Measurements from ENCODE around the gene DCAF4.
"Not testable (repeated sequence)": the region's sequence is repeated elsewhere in the genome, so short reads cannot be mapped to it uniquely, and the experiment has no call there.

The DCAF4 gene

DNA sequence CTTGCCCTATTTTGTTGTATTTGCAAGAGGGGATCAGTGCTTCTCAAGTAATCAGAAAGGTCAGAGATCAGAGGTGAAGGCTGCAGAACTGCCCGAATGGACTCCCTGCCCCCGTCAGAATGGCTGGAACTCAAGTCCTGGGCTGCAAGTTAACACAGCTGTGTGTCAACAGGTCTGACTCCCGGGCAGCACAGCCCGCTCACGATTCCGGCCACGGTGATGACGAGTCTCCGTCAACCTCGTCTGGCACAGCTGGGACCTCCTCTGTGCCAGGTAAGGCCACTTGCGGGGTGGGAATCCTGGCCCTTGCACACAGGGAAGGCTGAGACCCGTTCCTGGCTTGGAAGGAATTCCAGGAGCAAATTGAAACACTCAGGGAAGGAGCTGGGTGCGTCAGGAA lies 13.4 kb downstream of the DCAF4 start:
- DNase-seq, result no peak

DNA sequence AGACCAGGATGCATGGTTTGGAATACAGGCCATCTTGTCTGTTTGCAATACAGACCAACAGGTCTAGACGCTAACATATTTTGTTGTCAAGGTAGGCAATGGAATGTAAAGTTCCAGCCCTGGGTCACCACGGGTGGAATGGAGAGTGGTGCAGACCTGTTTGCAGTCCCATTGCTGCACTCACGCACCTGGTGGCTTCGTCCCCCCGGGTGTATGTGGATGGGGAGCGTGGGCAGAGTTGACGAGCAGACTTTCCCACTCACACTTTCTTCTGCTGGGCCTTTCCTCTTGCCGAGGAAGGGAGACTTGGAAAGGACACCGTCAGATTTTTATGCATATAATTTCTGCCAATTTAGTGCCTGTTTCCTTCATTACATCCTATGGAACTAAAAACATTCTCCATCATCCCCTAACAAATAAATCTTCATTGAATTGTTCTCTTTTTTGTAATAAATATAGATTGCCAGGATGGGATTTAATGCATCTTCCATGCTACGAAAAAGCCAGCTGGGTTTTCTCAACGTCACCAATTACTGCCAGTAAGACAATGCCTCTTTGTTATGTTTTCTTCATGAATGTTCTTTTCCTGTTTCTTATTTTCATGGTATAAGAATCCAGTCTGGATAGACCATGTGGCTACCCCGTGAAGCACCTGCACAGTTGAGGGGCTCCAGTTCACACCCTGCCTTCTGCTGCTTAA lies 15.2 kb downstream of the DCAF4 start:
- no peak for DNase-seq

- DNase-seq, result no peak
Measured at GRCh38 chr14:72942934-72943333, 16.7 kb downstream of the DCAF4 start.

DNA sequence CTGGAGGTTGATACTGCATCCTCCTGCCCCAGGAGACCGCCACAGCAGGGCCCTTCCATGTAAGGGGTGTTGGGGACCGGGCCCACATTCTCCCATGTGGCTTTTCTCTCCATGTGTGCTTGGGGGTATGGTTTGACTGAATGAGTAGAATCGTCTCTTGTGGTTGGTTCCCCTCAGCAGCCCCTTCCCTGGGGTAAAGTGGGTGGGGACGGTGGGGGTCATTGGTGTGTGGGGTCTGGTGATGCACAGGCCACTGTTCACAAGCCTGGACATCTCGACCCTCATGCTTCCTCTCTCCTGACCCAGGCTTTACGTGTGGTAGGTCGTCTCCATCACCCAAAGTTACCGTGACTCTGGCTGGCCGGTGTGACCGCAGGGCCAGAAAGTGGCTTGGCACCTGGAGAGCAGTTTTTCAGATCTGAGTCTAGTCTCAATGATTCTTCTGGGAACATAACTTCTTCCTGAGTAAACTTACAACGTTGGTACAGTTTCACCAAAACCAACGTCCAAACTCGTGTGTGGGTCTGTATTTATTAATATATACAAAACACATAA lies 17.7 kb downstream of the DCAF4 start:
- no peak for DNase-seq

- no peak for DNase-seq
Measured at GRCh38 chr14:72945356-72946027, 19.2 kb downstream of the DCAF4 start.

GRCh38 chr14:72946491-72946890 lies 20.2 kb downstream of the DCAF4 start:
- no peak for DNase-seq

- DNase-seq, result no peak
Measured at GRCh38 chr14:72947366-72948160, 21.3 kb downstream of the DCAF4 start.

DNA sequence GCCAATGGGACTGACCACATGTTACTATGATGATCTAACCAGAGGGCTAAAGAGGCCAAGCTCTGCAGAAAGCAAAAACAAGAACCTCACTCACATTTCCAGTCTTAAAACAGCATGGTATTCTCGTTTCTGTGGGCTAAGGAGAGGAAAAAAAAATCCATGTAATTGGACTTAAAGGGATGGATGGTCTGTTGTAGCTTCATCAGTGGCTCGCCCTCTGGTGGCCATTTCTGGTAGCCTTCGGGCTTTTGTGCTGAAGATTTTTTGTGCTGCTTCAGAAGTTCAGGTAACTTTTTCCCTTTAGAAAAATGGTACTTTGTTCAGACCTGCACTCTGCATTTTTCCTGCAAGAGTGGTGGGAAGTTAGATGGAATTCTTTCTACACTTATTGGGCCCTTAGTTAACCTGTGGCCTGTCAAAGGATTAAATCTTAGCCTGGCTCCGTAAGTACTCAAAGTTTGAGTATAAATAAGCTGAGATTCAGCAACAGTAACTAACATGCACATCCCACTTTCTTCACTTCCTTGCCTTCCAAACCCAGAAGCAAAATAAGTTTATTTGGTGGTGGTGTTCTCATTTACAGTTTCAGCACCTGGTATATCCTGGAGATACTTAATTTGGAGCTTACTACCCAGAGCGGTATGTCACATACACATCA lies 22.3 kb downstream of the DCAF4 start:
- peak; percentile 7 to 13 for DNase-seq

DNA sequence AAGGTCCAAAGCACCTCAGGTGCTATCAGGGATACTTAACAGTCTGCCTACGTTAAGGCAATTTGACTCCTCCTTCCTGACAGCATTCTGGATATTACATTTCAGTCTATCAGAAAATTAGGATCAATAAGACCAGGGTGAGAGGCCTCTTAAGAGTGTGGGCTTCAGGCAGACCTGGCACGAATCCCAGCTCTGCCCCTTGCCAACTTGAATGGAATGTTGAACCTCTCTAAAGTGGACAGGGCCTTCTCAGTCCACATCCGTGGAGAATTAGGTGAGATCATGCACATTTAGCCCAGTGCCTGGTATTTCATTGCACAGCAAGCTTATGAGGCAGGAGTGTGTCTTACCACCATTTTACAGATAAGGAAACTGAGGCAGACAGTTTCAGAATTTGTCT lies 25.9 kb downstream of the DCAF4 start:
- DNase-seq, result no peak

- not testable (repeated sequence) for DNase-seq
Measured at GRCh38 chr14:72956741-72957140, 30.5 kb downstream of the DCAF4 start.

- DNase-seq, result no peak
Measured at GRCh38 chr14:72957213-72957612, 30.9 kb downstream of the DCAF4 start.

GRCh38 chr14:72958548-72958947 lies 32.3 kb downstream of the DCAF4 start:
- DNase-seq, result no peak

DNA sequence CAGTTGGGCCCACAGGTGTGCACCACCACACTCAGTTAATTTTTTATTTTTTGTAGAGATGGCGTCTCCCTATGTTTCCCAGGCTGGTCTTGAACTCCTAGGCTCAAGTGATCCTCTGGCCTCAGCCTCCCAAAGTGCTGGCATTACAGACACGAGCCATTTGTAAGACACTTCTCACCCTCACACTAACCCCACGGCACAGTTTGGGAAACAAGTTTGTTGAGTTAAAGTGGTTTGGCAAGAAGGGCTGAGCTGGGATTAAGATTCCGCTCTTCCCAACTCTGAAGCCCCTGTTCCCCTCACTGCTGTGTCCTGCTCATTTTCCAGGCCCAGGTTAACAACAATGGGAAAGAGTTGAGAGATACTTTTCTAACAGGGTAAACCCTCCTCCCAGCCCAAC lies 34.8 kb downstream of the DCAF4 start:
- not testable (repeated sequence) for DNase-seq

GRCh38 chr14:72961579-72962335 lies 35.5 kb downstream of the DCAF4 start:
- no peak for DNase-seq

- not testable (repeated sequence) for DNase-seq
Measured at GRCh38 chr14:72962336-72962754, 36.1 kb downstream of the DCAF4 start.

DNA sequence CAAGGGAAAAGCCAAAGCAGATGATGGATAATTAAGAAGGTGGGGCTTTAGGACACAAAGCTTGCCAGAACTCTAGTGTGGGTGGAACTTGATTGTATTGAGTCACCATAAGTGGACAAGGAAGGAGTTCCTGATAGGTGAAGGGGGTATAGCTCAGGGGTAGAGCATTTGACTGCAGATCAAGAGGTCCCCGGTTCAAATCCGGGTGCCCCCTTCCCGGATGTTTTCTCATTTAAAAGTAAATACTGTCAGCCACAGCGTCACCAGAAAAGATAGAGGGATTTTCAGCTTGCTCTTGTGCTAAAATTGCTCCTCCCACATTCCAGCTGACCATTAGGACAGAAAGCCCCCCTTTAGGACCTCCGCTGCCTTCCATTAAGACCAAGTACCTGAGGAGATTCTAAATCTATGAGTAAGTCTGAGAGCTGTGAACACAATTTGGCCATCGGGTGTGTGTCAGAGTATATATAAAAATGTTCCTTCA lies 36.6 kb downstream of the DCAF4 start:
- DNase-seq, result no peak

DNA sequence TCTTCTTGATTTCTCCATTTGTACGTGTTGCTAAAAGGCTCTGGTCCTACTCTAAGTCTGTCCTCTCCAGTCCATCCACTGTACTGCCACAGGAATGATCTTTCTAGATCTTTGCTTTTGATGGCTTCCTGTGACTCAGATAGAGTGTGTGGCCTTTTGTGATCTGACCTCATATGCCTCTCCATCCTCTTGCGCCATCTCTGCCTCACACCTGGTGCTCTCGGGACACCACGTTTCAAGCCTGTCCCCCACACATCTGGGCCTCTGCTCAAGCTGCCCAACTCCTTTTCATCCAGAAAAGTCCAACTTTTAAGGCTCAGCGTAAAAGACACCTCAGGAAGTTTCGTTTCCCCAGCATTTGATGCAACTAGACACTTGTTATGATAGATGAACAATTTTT lies 39.0 kb downstream of the DCAF4 start:
- DNase-seq, result no peak

DNA sequence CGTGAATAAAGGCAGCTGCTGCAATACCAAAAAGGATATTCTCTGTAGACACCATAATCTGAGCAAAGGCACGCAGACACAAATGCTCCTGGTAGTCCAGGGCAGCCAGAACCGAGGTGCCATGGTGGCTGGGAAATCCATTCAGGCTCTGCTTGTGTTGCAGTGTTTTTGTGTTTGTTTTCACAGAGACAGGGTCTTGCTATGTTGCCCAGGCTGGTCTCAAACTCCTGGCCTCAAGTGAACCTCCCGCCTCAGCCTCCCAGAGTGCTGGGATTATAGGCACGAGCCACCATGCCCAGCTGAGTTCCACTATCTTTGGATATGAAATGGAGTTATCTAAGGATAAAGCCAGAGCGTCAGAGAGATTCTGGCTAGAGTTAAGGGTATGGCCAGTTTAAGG lies 39.8 kb downstream of the DCAF4 start:
- no peak for DNase-seq

GRCh38 chr14:72968316-72968715 lies 42.1 kb downstream of the DCAF4 start:
- DNase-seq, result no peak

GRCh38 chr14:72970058-72970630 lies 43.9 kb downstream of the DCAF4 start:
- DNase-seq, result no peak

DNA sequence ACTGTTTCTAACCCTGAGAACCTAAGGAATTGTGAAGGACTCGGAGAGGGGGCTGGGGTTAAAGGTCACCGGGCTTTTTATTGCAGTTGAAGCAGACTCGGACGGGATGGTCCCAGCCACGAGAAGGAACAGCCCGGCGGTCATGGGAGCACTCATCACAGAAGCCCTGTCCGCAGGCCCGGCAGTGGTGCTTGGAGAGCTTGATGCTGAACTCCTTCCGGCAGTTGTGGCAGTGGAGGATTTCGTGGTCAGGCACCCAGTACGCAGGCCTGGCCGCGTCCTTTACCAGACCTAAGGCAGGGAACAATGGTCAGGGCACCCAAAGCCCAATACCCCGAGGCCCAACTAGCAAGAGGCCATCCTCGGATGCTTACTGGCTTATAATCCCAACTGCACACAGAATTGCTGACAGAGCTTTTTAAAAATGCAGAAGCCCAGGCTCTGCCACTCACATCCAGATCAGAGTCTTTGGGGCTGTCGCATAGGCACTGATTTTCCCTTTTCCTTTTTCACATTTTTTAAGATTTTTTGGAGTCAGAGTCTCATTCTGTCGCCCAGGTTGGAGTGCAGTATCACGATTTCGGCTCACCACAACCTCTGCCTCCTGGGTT lies 44.7 kb downstream of the DCAF4 start:
- DNase-seq, result no peak

Measured in SHP77 (cell line).